Measurements from ENCODE around the gene FAHD2A. TPM values are rescaled to one million over a fixed set of nuclear protein-coding genes. Genes with fewer than 3 reads are reported as not detected.
"Not testable (repeated sequence)": the region's sequence is repeated elsewhere in the genome, so short reads cannot be mapped to it uniquely, and the experiment has no call there.

The FAHD2A gene
- total and polyA plus RNA-seq, 2 donors (not counting 3 experiments of a cell fraction or from before 2014, with no cell fraction given) = 33.1 to 37.0 TPM

DNA sequence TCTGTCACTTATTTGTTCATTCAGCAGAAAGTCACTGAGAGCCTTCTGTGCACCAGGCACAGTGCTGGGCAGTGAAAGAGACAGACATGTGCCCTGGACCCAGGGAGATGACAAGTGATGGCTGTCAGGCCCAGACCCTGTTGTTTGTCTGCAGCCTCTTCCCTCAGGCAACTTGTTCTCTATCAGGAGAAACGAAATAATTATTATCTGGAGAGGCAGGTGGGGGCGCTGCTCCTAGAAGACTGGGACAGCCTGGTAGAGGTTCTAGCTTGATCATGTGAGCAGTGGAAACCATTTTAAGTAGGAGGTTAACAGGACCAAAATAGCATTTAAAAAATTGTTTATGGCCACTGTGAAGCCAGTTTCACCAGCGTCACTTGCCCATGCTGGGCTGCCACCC is 2.2 kb downstream of the FAHD2A start:
- POLR2A ChIA-PET = not testable (repeated sequence)

DNA sequence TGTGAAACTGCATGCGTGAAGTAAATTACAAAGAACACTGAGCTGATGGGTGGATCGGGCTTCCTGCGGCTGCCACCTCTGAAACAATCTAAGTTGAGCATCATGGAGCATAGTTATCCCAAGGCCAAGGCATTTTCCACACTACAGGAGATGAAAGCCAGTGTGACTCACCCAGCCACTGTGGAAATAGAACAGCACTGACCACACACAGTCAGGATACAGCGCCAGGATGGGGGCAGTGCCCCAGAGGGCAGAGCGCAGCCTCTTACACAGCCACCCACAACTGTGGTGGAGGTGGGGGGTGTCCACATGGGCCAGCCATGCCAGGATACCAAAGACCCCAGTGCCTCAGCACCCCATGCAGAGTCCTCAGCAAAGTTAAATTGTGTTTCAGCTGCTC is 8.7 kb downstream of the FAHD2A start:
- CTCF ChIA-PET; POLR2A ChIA-PET; dilution Hi-C loops (cut with MboI; ENCODE audit: extremely low pct_ligation_motif_present, low sequenced_read_pairs): not testable (repeated sequence)

More for the DNA sequence above, 2.2 kb downstream of the FAHD2A start:
- dilution Hi-C loops (cut with MboI; ENCODE audit: extremely low pct_ligation_motif_present, low sequenced_read_pairs); H4K20me1 ChIP-seq (replicated peaks; ENCODE audit: control insufficient read depth, extremely low read depth, insufficient read depth, low read length); FAIRE-seq; H3K36me3 ChIP-seq (ENCODE audit: control insufficient read depth in 2 of 2, extremely low read depth in 1 of 2, insufficient read depth in 2 of 2, low read length in 2 of 2); H3K27ac ChIP-seq (ENCODE audit: insufficient read depth, low read depth, low read length); H3K4me3 ChIP-seq (replicated peaks in 1 of 3; ENCODE audit: insufficient read depth in 1 of 3, low read depth in 1 of 3, low read length in 3 of 3); H3K27me3 ChIP-seq (ENCODE audit: control insufficient read depth in 2 of 2, insufficient read depth in 2 of 2, low read length in 2 of 2); H3K9me3 ChIP-seq (replicated peaks; ENCODE audit: control insufficient read depth, insufficient read depth, low read length); intact Hi-C loops (cut with micrococcal nuclease); BruUV-seq (replicated peaks); DNase-seq (ENCODE audit: low read depth, low spot score); H3K4me2 ChIP-seq (ENCODE audit: insufficient read depth, low read length); H3K9me1 ChIP-seq (replicated peaks; ENCODE audit: control insufficient read depth, extremely low read depth, insufficient read depth, low read length); H2AFZ ChIP-seq (ENCODE audit: low read depth, low read length); H3K9ac ChIP-seq (replicated peaks; ENCODE audit: extremely low read depth, insufficient read depth, low read length); CTCF ChIA-PET: not testable (repeated sequence)
- H3K79me2 ChIP-seq (ENCODE audit: control insufficient read depth, insufficient read depth, low read length) = peaks cover 16% of the 10 kb centered on the region
- peaks cover 13% of the 10 kb centered on the region for H3K4me1 ChIP-seq (ENCODE audit: control insufficient read depth, extremely low read depth, insufficient read depth, low read length)

More for the DNA sequence above, 8.7 kb downstream of the FAHD2A start:
- H3K4me2 ChIP-seq (ENCODE audit: insufficient read depth, low read length); BruUV-seq (replicated peaks); H3K27ac ChIP-seq (ENCODE audit: insufficient read depth, low read depth, low read length); intact Hi-C loops (cut with micrococcal nuclease); H3K9me1 ChIP-seq (replicated peaks; ENCODE audit: control insufficient read depth, extremely low read depth, insufficient read depth, low read length); H3K27me3 ChIP-seq (ENCODE audit: control insufficient read depth in 2 of 2, insufficient read depth in 2 of 2, low read length in 2 of 2); H4K20me1 ChIP-seq (replicated peaks; ENCODE audit: control insufficient read depth, extremely low read depth, insufficient read depth, low read length); H2AFZ ChIP-seq (ENCODE audit: low read depth, low read length); H3K4me3 ChIP-seq (replicated peaks in 1 of 3; ENCODE audit: insufficient read depth in 1 of 3, low read depth in 1 of 3, low read length in 3 of 3); H3K4me1 ChIP-seq (ENCODE audit: control insufficient read depth, extremely low read depth, insufficient read depth, low read length); FAIRE-seq; H3K9ac ChIP-seq (replicated peaks; ENCODE audit: extremely low read depth, insufficient read depth, low read length); H3K79me2 ChIP-seq (ENCODE audit: control insufficient read depth, insufficient read depth, low read length); H3K36me3 ChIP-seq (ENCODE audit: control insufficient read depth in 2 of 2, extremely low read depth in 1 of 2, insufficient read depth in 2 of 2, low read length in 2 of 2); H3K9me3 ChIP-seq (replicated peaks; ENCODE audit: control insufficient read depth, insufficient read depth, low read length); DNase-seq (ENCODE audit: low read depth, low spot score): not testable (repeated sequence)
